ENCODE results near the gene GP1BA.

- no peak for TF ChIP-seq POLR2A (IDR thresholded peaks at IDR 0.05)
- TF ChIP-seq CTCF (IDR thresholded peaks at IDR 0.05 in 8 of 11, conservative IDR thresholded peaks at IDR 0.05 in 3 of 11), result no peak
- no peak for TF ChIP-seq POLR2AphosphoS5 (IDR thresholded peaks at IDR 0.05)
Observed at GRCh38 chr17:4902540-4902939, 29.5 kb upstream of the GP1BA start.

Data from spleen (tissue), 7 donors.